Fibroblast of peridontal ligament (primary cell): ENCODE measurements around the gene ZNF436.
A peak's percentile ranks its signal among the peaks of the same experiment; 100 is the strongest.

Experiments used
- DNase-seq: peaks from one replicate; pipeline ENCODE4 v3.0.0-alpha.2; 2010; ENCODE audit errors: extremely low read depth

Gene ZNF436

GRCh38 chr1:23369335-23370013 lies at the start of gene ZNF436:
ZNF436 (minus strand) TSS chr1:23369836; CDS start chr1:23368005, 1,831 bp downstream.
- peak; percentile 85 for DNase-seq

DNA sequence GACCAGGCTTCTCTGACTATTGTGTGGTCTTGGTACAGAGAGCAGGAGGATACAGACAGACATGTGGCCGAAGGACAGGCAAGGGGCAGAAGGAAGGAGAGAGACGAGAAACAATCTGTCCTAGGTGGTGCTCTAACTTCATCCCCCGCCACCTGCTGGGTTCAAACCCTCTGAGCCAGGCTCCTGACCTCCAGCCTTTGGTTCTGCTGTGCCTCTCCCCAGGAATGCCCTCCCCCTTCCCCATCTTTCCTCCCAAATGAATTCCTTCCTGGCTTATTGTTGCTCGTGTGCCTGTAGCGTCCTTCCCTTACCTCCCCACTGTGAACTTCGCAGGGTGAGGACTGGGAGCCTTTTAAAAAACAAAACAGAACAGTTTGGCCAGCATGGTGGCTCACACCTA lies 49.5 kb upstream of the ZNF436 start:
- no peak for DNase-seq

DNA sequence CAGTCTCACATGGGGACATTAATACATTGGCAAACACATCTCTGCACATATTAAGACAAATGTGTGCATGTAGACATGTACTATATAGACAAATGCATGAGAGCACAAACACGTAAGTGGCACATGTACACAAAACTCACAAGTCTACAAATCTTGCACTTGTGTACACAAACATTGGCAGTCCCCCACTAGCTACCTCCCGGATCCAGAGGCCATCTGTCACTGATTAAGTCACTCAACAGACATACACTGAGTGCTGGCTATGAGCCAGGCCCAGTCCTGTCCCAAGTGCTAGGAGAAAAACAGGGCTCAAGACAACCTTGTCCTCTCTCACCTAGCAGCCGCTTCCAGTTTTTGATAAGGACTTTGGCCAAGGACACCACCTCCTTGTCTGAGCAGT lies 47.9 kb upstream of the ZNF436 start:
- DNase-seq, result peak; percentile 36

GRCh38 chr1:23416964-23417363 lies 47.3 kb upstream of the ZNF436 start:
- no peak for DNase-seq

GRCh38 chr1:23408797-23409290 lies 39.2 kb upstream of the ZNF436 start:
- DNase-seq, result no peak

DNA sequence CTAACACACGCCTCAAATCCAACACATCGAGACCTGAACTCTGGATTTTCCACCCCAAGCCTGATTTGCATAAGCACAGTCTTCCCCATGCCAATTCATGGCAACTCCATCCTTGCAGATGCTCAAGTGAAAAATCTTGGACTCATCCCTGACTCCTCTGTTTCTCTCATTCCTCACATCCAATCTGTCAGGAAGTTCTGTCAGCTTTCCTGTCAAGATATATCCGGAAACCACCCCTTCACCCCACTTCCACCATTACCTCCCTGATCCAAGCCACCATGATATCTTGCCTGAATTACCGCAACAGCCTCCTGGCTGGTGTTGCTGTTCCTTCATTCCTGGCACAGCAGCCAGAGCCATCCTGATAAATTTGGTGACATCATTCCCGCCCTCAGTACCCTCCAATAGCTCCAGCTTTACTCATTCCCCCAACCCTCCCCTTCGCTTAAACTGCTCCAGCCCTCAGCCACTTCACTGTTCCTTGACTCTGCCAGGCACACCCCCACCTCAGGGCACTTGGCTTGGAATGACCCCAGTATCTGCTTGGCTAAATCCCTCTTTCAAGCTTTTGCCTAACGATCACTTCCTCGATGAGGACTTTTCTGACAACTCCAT lies 37.5 kb upstream of the ZNF436 start:
- DNase-seq, result no peak

DNA sequence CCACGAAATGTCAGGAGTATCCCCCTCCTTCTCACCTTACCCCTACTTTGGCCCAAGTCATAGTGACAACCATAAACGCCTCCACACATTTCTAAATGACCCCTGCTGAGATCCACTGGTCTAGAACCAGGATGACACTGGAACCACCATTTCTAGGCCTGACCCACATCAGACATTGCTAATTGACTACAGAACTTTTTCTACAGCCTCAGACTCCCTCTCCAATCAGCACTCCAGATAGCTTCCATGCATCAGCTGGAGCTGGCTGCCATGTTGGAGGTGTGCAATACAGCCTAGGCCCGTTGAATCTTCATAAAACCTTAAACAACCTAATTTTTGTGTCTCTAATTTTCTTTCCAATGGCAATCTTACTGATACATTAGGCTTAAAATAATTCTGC lies 36.3 kb upstream of the ZNF436 start:
- DNase-seq, result no peak

GRCh38 chr1:23403735-23404486 lies 34.3 kb upstream of the ZNF436 start:
- DNase-seq, result peak; percentile 93

DNA sequence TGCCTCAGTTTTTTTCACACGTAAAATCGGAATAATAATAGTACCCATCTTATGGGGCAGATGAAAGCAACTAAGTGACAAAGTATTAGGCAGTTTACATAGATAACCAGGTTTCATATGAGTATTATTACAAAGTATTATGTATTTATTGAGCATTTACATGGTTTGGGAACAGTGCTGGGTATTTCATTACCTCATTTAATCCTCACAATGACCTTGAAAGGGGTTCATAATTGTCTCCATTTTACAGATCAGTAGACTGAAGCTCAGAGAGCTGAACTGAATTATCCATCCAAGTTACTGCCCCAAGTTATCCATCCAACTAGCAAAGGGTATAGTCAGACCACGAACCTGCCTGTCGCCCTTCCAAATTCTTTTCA lies 33.7 kb upstream of the ZNF436 start:
- no peak for DNase-seq

DNA sequence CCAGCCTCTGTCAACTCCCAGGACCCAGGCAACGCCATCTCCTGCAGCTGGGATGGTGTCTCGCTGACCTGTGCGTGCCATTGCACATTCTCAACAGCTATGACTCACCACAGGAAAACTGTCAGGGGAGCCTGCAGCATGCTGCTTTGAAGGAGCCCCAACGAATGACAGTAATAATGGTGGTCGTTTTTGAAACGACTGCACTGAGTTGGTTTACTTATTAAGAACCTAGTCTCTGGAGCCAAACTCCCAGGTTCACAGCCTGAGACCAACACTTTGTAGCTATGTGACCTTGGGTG lies 33.4 kb upstream of the ZNF436 start:
- peak; percentile 51 for DNase-seq

DNA sequence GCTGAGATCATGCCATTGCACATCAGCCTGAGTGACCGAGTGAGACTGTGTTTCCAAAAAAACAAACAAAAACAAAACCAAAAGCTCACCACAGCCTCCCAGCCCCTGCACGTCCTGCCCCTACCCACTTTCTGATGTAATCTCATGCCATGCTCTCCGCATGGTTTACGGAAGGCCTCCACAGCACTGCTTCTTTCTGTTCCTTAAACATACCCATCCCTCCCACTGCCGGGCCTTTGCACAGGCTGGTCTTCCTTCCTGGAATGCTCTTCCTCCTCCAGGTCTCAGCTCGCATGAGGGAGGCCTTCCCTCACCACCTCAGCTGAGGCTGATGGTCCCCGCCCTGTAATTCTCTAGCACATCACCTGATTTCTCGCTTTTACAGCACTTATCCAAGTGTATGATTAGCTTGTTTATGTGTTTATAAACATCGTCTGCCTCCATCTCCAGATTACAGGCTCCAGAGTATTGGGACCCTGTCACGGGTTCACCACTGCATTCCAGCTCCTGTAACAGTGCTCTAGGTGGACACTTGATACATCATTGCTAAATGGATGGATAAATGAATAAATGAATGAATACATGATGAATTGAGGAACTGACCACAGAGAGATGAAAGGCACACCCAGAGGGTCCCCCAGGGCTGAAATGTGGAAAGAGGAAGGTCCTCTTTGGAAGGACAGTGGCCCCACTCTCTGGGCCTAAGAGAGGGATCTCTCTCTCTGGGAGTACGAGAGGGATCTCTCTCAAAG lies 32.8 kb upstream of the ZNF436 start:
- DNase-seq, result peak; percentile 46

- DNase-seq, result no peak
Measured at GRCh38 chr1:23401313-23401712, 31.7 kb upstream of the ZNF436 start.

DNA sequence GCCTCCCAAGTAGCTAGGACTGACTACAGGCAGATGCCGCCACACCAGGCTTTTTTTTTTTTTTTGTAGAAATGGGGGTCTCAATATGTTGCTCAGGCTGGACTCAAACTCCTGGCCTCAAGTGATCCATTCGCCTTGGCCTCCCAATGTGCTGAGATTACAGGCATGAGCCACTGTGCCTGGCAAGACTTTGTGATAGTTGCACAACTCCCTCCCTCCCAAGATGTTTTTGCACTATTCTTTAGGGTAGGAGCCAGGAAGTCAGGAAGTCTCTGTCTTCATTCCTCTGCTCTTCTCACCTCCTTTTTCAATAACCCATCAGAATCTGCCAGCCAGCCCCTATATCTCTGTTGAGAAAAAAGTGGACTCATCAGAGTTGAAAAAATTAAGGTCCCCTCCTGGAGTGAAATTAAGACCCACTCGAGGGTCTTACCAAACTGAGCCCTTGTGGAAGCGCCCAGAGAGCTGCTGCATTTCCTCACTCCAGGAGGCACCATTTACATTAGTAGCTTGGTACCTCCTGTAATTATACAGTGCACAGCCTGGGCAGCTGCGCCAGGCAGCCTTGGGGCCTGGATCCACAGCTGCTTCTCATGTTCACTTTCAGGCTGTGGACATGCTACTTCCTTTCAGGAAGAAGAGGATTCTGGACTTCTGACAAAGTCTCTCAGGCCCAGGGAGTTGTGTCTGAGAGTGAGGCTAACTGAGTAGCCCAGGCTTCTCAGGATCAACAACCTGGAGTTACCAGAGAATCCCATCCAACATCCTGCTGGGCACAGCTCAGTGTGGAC lies 30.9 kb upstream of the ZNF436 start:
- peak; percentile 58 for DNase-seq

DNA sequence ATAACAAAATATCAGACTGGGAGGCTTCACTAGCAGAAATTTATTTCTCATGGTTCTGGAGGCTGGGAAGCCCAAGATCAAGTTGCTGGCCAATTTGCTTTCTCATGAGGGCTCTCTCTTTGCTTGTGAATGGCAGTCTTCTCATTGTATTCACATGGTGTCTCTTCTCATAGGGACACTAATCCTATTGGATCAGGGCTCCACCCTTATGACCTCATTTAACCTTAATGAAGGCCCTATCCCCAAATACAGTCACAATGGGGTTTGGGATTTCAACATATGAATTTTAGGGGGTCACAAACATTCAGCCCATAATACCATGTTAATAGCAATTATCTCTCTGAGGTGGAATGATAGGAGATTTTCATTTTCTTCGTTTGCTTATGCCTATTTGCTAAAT lies 29.6 kb upstream of the ZNF436 start:
- DNase-seq, result no peak

GRCh38 chr1:23397908-23398307 lies 28.3 kb upstream of the ZNF436 start:
- DNase-seq, result no peak

GRCh38 chr1:23396380-23396779 lies 26.7 kb upstream of the ZNF436 start:
- DNase-seq, result no peak

DNA sequence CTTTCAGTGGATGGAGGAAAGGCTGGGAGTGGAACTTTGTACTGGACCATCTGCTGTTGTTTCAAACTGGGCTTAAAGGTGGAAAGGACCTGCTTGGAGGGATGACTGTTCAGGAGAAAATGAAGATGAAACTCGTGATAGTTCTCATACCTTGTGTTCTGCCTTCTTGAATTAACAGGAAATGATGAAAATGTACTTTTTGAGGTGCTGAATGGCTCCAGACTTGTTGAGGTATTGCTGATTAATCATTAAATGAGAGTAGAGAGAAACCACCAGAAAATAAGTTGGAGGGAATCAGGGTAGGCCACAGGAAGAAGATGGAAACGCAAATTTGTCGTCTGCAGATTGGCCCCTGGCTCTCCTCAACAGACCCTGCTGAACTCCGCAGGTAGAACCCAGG lies 26.2 kb upstream of the ZNF436 start:
- no peak for DNase-seq

- DNase-seq, result no peak
Measured at GRCh38 chr1:23395154-23395724, 25.6 kb upstream of the ZNF436 start.

DNA sequence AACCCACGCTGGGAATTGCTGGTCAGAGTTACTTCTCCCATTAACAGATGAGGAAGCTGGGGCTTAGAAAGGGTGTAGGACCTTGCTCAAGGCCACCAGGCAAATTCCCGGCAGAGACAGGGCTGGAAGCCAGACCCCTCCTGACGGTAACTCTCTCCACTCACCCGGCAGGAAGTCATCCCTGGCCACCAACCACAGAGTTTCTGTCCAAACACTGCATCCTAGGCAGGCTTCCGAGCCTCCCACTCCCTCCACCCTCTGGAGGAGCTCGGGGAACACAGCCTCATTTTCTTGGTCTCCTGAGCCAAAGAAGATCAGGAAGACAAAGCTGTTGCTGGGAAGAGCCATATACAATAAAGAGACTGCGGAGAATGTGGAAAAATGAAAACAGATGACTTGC lies 25.0 kb upstream of the ZNF436 start:
- DNase-seq, result peak; percentile 82

DNA sequence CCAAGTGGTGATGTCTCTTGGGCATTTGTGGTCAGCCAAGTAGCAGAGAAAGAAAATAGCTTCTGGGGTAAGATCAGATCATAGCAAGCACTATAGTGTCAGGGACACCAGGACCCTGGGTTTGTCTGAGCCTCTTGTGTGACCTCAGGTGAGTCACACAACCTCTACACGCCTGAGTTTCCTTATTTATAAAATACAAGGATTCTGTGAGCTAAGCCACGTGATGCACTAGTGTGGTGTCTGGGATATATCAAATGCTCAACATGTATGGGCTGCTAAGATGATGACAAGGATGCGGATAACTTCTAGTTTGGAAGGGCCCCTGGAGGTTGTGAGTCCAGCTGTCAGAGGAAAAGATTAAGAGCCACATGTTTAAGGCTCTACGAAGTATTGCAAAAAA lies 24.5 kb upstream of the ZNF436 start:
- peak; percentile 37 for DNase-seq

- peak; percentile 20 for DNase-seq
Measured at GRCh38 chr1:23393706-23394105, 24.1 kb upstream of the ZNF436 start.
